Endometrial microvascular endothelial cells (primary cell): ENCODE results near the gene TMEM94. TPM values are rescaled to one million over a fixed set of nuclear protein-coding genes. Genes with fewer than 3 reads are reported as not detected.

Experiments used
- in situ Hi-C: cut with HindIII; loops from 2 replicates; pipeline ENCODE4 v1.10.0; 2017; ENCODE audit warnings: low sequenced_read_pairs, low pct_unique_long_range_greater_than_20kb; ENCODE audit errors: inconsistent ontology term
- total RNA-seq: library from RNA; depleted of rRNA; stranded (reverse); fragments of >200 nt; gene quantifications from one replicate; pipeline ENCODE4 v1.2.3, GENCODE V29; 2015; ENCODE audit errors: inconsistent ontology term

TMEM94 gene
- total RNA-seq, 1 donor from 2014 or later, result 40.7 TPM

DNA sequence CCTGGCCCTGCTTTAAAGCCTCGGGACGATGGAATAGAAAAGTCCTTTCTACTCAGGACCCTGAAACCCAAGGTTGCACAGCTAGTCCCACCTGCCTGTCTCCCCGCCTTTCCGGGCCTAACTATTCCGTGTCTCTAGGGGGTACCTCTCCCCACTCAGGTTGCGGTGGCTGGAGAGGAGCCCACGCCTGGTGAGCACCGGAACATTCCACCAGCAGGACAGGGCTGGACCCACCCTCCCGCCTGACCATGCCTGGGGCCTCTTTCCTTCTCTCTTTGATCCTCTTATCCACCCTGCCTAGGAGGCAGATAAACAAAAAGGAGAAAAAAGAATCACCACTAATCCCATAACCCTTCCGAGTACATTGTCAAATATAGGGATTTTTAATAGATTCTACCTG, 79.9 kb downstream of the TMEM94 start:
- in situ Hi-C loops, result no loop called here

DNA sequence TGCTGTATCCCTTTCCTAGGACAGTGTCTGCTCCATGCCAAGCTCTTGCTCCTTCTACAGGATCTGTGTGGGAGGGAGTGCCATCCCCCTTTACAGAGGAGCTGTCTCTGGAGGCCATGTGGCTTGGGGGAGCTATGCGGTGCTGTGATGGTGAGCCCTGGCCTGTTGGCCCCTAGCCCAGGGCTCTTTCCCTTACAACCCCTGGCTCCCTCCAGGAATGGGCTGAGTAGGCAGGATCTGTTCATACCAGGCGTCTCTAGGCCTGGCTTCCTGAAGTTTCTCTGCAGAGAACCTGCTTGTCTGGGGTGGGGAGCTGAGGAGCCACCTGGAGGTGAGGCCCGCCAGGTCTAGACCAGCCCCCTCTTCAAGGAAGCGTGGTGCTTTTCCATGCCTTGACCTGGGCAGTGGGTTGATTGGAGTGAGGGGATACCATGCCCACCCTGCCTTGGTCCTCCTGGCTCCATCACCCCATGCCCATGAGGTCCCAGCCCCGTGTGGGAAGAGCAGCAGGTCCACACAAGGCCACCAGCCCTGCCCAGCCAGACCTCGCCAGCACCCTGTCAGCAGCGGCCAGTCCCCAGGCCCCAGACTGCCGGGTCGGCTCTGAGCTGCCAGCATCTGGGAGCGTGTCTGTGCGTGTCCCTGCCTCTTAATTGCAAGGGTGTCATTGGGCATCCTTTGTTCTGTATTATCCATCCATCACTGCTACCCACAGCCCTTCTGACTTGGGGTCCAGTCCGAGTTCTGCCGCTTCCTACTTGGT, 83.7 kb downstream of the TMEM94 start:
- in situ Hi-C loops, result no loop called here

DNA sequence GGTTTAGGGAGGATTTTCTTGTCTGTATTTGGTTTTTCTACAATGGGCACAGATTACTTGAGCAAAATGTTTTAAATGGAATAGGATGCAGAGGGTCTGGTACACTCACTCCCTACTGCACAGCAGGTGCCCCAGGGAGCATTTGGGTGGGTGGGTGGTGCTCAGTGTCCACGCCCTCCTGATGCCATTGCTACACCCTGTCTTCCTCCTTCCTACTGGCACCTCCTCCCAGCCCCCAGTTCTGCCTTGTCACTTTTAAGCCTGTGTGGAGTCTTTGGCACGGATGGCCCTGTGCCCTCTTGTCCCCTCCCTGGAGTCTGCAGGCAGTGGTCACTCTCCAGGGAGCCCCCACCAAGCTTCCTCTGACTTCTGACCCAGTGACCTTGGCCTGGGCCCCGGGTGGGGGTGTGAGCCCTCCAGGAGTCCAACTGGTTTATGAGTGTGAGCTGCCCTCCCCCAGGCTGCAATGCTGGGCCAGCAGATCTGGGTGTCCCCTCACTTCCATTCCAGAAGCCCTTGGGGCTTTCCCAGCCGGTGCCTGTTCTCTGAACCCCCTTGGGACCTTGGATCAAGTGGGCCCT, 84.6 kb downstream of the TMEM94 start:
- in situ Hi-C loops, result no loop called here

DNA sequence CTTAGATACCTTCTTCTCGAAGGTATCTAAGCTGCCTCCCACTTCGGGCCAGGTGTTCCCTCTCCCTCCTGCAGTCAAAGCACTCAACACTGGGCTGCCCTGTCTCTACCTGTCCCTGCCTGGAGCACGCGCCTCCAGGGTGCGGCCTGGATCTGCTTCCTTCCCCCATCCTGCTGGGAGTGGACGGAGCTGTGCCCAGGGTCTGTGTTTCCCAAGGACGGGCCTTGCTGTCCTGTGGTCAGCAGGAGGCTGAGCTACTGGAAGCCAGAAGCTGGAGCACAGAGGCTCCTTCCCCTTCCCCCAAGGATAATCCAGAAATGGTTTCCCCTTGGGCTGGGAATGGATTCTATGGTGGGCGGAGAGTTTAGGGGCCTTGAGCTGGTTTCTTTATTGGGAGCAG, 85.8 kb downstream of the TMEM94 start:
- in situ Hi-C loops, result no loop called here

DNA sequence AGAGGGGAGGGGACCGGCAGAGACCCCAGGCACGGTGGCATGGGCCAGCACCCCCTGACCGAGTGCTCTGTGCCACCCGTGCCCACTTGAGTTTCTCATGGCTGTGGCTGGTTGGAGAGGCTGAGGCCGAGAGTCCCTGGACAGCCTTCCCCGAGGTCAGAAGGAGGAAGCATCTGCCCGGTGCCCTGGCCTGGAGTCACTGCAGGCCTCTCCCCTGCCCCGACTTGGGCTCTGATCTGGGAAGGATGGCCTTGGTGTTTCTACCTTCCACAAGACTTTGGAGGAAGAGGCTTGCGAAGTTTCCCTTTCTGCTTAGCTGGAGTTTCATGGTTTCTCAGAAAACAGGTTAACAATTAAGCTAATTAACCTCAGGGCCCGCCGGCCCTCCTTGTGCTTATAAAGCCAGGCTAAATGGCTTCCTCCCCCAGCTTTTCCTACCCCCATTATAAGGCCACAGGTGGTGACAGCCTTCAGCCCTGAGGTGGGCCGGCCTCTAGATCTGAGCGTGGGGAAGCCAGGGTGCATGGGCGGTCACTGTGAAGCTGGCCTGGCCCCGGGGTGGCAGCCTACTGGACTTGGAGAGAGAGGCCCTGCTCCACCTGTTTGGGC, 86.4 kb downstream of the TMEM94 start:
- in situ Hi-C loops, result no loop called here

DNA sequence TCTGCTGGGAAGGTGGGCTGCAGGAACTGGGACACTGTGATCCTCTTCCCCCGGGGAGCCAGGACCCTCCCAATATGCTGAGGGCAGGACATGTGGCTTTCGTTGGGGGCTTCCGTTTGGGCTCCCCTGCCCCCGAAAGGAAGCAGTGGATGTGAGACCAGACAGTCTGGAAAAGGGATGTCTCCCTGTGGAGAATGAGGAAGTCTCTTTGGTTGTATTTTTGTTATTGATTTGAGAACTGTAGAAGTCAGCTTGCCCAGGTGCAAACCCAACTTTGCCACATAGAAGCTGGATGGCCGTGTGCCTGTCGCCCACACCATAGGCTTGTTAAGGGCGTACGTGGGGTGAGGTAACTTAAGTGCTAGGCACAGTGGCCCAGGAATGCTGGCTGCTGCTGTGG, 87.8 kb downstream of the TMEM94 start:
- in situ Hi-C loops, result no loop called here

DNA sequence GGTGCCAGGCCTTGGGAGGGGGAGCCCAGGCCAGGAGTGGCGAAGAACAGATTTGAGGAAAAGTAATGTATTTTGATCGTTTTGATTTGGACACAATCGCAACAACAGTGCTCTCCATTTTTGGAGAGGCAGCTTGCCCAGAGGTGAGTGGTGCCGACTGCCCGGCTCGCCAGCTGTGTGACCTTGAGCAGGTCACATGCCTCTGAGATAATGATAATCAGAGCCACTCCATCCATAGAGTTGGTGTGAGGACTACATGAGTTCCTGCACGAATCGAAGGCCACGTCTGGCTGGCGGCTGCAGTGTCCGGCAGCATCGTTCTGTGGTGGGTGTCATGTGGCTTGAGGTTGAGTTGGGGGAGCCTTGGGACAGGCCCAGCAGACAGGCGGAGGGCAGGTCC, 89.7 kb downstream of the TMEM94 start:
- in situ Hi-C loops, result no loop called here

DNA sequence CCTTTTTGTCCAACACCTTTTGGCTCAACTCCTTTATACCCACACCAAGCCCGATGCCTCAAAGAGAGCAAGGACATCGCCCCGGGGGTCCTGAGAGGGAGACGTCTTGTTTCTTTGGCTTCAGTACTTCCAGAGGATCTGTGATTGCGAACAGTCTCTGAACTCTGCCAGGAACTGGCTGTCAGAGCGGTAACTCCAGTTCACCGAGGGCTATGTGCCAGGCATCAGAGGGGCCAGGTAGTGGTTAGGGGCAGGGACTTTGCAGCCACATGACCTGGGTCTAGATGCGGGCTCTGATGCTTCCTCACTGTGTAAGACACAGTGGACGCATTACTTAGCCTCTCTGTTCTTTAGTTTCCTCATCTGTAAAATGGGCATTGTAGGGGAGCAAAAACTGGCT, 90.7 kb downstream of the TMEM94 start:
- in situ Hi-C loops, result no loop called here

DNA sequence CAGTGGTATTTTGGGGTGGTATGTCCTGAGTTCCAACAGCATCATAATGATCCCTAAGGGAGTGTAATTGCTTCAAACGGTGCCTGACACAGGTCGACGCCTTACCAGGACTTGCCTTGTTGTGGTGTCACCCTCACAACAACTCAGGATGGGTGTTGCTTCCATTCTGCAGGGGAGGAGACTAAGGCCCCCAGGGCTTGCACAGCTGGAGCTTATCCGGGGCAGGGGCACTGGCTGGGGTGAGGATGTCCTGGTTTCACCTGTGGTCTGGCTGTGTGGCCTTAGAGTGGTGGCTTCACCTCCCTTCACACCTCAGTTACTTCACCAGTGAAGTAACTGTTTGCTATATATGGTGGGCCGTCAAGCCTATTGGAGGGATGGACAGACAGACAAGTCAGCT, 92.4 kb downstream of the TMEM94 start:
- in situ Hi-C loops, result no loop called here

Other genes with a start within 250 kb of the TMEM94 start
- gene GGA3, start 195.0 kb upstream of the TMEM94 start, total RNA-seq, result 31.9 TPM
- 56.1 TPM for gene MRPS7, start 194.8 kb upstream of the TMEM94 start, total RNA-seq
- 22.9 TPM for gene MIF4GD, start 185.4 kb upstream of the TMEM94 start, total RNA-seq
- 27.9 TPM for gene SLC25A19, start 167.2 kb upstream of the TMEM94 start, total RNA-seq
- 81.3 TPM for gene GRB2, start 51.0 kb upstream of the TMEM94 start, total RNA-seq
- 24.1 TPM for gene CASKIN2, start 58.9 kb downstream of the TMEM94 start, total RNA-seq
- gene TSEN54, start 59.9 kb downstream of the TMEM94 start, total RNA-seq, result 54.8 TPM
- gene LLGL2, start 69.1 kb downstream of the TMEM94 start, total RNA-seq, result 1.2 TPM
- under 0.01 TPM for gene MYO15B, start 131.2 kb downstream of the TMEM94 start, total RNA-seq
- gene SMIM5, start 176.8 kb downstream of the TMEM94 start, total RNA-seq, result not detected
- gene RECQL5, start 210.5 kb downstream of the TMEM94 start, total RNA-seq, result 9.8 TPM
- 107 TPM for gene SAP30BP, start 210.7 kb downstream of the TMEM94 start, total RNA-seq